ENCODE results near the gene OGA. TPM values are rescaled to one million over a fixed set of nuclear protein-coding genes. Genes with fewer than 3 reads are reported as not detected.
A peak's percentile ranks its signal among the peaks of the same experiment; 100 is the strongest.

Gene OGA
- total and polyA plus RNA-seq, 2 of the 8 experiments (the other 6 are each of a cell fraction or from before 2014, with no cell fraction given), result 31.2 to 107 TPM

DNA sequence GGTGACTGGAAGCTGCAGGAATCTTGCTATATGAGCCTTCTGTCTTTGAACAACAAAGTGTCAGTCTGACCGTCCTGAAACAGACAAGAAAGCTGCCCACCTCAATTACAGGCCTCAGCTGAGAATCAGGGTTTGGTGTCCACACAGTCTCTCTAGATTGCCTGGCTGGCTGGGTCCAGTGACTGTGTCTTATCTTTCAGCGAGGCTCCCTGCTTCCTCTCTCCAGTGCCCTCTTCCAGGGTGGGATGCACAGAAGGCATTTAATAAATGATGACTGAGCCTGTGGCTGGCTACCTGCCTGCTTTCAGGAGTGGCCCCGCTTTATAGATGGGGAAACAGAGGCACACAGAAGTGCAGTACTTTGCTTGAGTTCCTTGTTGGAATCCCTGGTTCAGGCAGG, 69.7 kb downstream of the OGA start:
- POLR2A ChIA-PET (ENCODE audit: partially characterized antibody), result interaction anchor here (0.9 to 1.3 kb wide), 4 partner anchors 11 to 54 kb away, joined by 3 to 4 read pairs (median 4); no protein-coding TSS in a partner anchor
- H3K56ac ChIP-seq (replicated peaks; ENCODE audit: insufficient read length, low read depth, low read length), result no peak overlapping the region
- H2BK120ac ChIP-seq (replicated peaks; ENCODE audit: low read depth, low read length), result no peak overlapping the region
- no peaks in the 10 kb centered on the region for H3K23me2 ChIP-seq (ENCODE audit: low read depth, low read length)
- H2BK5ac ChIP-seq (ENCODE audit: low read depth, low read length), result no peak overlapping the region
- H4K5ac ChIP-seq (ENCODE audit: insufficient read length, low read depth, low read length), result no peak overlapping the region
- no peak overlapping the region for H2BK20ac ChIP-seq (ENCODE audit: low read length)
- H2BK15ac ChIP-seq (ENCODE audit: low read length), result peak overlapping the region; percentile 78; the same call in 1 of the 2 replicates
- H3K4ac ChIP-seq (replicated peaks; ENCODE audit: insufficient read length, low read depth, low read length), result no peak overlapping the region
- DNase-seq (ENCODE audit: low read depth in 1 of 2, low spot score in 2 of 2), result no peak
- H4K20me1 ChIP-seq (replicated peaks in 1 of 2; ENCODE audit: control insufficient read depth in 1 of 2, insufficient read depth in 2 of 2, low read length in 2 of 2), result no peaks in the 10 kb centered on the region
- no peak overlapping the region for H3K9ac ChIP-seq (replicated peaks in 1 of 4; ENCODE audit: extremely low read depth in 1 of 4, low read depth in 3 of 4, low read length in 3 of 4)
- no peak overlapping the region for H4K91ac ChIP-seq (replicated peaks; ENCODE audit: insufficient read length, low read length)
- H2BK12ac ChIP-seq (ENCODE audit: low read depth, low read length), result no peak overlapping the region
- H2AFZ ChIP-seq (ENCODE audit: low read length), result no peak overlapping the region
- H4K8ac ChIP-seq (ENCODE audit: extremely low read depth, insufficient read depth, low read length), result no peak overlapping the region
- H3K4me3 ChIP-seq (ENCODE audit: extremely low read depth in 1 of 4, insufficient read depth in 2 of 4, low read depth in 3 of 4, low read length in 4 of 4), result no peak overlapping the region
- H3K36me3 ChIP-seq (ENCODE audit: control insufficient read depth in 2 of 4, insufficient read depth in 4 of 4, low read length in 3 of 4), result no peaks in the 10 kb centered on the region
- no peaks in the 10 kb centered on the region for H3K9me3 ChIP-seq (ENCODE audit: insufficient read depth in 2 of 2, low read depth in 1 of 2, low read length in 1 of 2)
- H3K14ac ChIP-seq (ENCODE audit: insufficient read length), result no peak overlapping the region
- no peak overlapping the region for H3K23ac ChIP-seq (ENCODE audit: insufficient read length)
- peaks cover 0 to 6% (median 2%) of the 10 kb centered on the region in 4 experiments; a peak in 3 of 7 replicates for H3K4me1 ChIP-seq (replicated peaks in 1 of 4; ENCODE audit: control insufficient read depth in 3 of 4, insufficient read depth in 4 of 4, low read length in 3 of 4)
- H3K4me2 ChIP-seq (ENCODE audit: insufficient read depth in 1 of 2, low read depth in 2 of 2, low read length in 2 of 2), result no peak overlapping the region
- no peak for FAIRE-seq
- no peaks in the 10 kb centered on the region for H3K79me1 ChIP-seq (ENCODE audit: low read depth, low read length)
- CTCF ChIA-PET (ENCODE audit: partially characterized antibody), result interaction anchor here (1.0 to 3.8 kb wide), 14 partner anchors 12 to 145 kb away, joined by 3 to 44 read pairs (median 6); partner anchors contain the start of gene NPM3
- H3K27me3 ChIP-seq (replicated peaks in 1 of 4; ENCODE audit: control insufficient read depth in 3 of 4, extremely low read depth in 1 of 4, insufficient read depth in 3 of 4, low read length in 3 of 4), result peaks cover 0 to 2% (median 0%) of the 10 kb centered on the region in 4 experiments; a peak in 1 of 7 replicates
- no peak overlapping the region for H3K18ac ChIP-seq (ENCODE audit: extremely low read depth, low read length)
- H2AK5ac ChIP-seq (ENCODE audit: low read depth, low read length), result no peak overlapping the region
- H3K79me2 ChIP-seq (ENCODE audit: control insufficient read depth in 1 of 2, insufficient read depth in 2 of 2, low read length in 2 of 2), result no peaks in the 10 kb centered on the region
- H3K27ac ChIP-seq (ENCODE audit: low read depth, low read length), result no peak overlapping the region
- 87% methylated on average over 3 of the region's 3 CpGs; no CpG with 5 or more reads in 1 of the 2 experiments for WGBS, 2 experiments (ENCODE audit: extremely low coverage in 1 of 2, insufficient coverage in 1 of 2, insufficient read length in 1 of 2, insufficient replicate concordance in 2 of 2, low coverage in 1 of 2, low lambda C conversion rate in 2 of 2, missing lambda C conversion rate in 1 of 2)
- no peak for TF ChIP-seq PHF8 (conservative IDR thresholded peaks at IDR 0.05; ENCODE audit: low read depth, low read length)
- no peak for TF ChIP-seq CREB1 (IDR thresholded peaks at IDR 0.05)
- no peak for TF ChIP-seq BACH1 (IDR thresholded peaks at IDR 0.05; ENCODE audit: low read length)
- no peak for TF ChIP-seq SP2 (IDR thresholded peaks at IDR 0.05; ENCODE audit: low read length)
- no peak for TF ChIP-seq POU5F1 (IDR thresholded peaks at IDR 0.05; ENCODE audit: low read depth, low read length)
- no peak for TF ChIP-seq SIN3A (conservative IDR thresholded peaks at IDR 0.05 in 1 of 2, IDR thresholded peaks at IDR 0.05 in 1 of 2; ENCODE audit: low read depth in 1 of 2, low read length in 2 of 2)
- TF ChIP-seq FOSL1 (IDR thresholded peaks at IDR 0.05; ENCODE audit: insufficient read depth, low read depth, low read length), result no peak
- TF ChIP-seq POLR2AphosphoS5 (IDR thresholded peaks at IDR 0.05; ENCODE audit: low read depth, low read length), result no peak
- TF ChIP-seq TAF1 (IDR thresholded peaks at IDR 0.05; ENCODE audit: low read depth, low read length), result no peak
- TF ChIP-seq SP4 (IDR thresholded peaks at IDR 0.05; ENCODE audit: low read length), result no peak
- no peak for TF ChIP-seq YY1 (IDR thresholded peaks at IDR 0.05; ENCODE audit: low read depth, low read length)
- TF ChIP-seq, protein P1, sequence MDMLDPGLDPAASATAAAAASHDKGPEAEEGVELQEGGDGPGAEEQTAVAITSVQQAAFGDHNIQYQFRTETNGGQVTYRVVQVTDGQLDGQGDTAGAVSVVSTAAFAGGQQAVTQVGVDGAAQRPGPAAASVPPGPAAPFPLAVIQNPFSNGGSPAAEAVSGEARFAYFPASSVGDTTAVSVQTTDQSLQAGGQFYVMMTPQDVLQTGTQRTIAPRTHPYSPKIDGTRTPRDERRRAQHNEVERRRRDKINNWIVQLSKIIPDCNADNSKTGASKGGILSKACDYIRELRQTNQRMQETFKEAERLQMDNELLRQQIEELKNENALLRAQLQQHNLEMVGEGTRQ (IDR thresholded peaks at IDR 0.05; ENCODE audit: low read length), result no peak
- TF ChIP-seq KDM4A (IDR thresholded peaks at IDR 0.05; ENCODE audit: low read depth, low read length, severe bottlenecking), result no peak
- TF ChIP-seq SUZ12 (IDR thresholded peaks at IDR 0.05; ENCODE audit: low read length), result no peak

Measured in H1 (cell line).